NB4 (cell line): ENCODE data around the gene S100P.

Source experiments
- DNase-seq: peaks from one replicate; pipeline ENCODE4 v3.0.0; 2010; ENCODE audit warnings: low read depth
- H3K4me3 ChIP-seq: one replicate; pipeline ENCODE4 v1.5.1; 2011; ENCODE audit warnings: mild to moderate bottlenecking, low read depth, low read length, moderate library complexity
- CTCF ChIP-seq: IDR thresholded peaks from one replicate; pipeline ENCODE4 v1.5.1; 2012; ENCODE audit warnings: low read depth, low read length
- MAX ChIP-seq: IDR thresholded peaks from 2 replicates; pipeline ENCODE4 v1.6.1; 2011; ENCODE audit warnings: low read depth, low read length
- MYC ChIP-seq: IDR thresholded peaks from 2 replicates; pipeline ENCODE4 v1.6.1; 2011; ENCODE audit warnings: low read depth, low read length
- POLR2A ChIP-seq: IDR thresholded peaks from 2 replicates; pipeline ENCODE4 v1.6.1; 2011; ENCODE audit warnings: mild to moderate bottlenecking; ENCODE audit not compliant: insufficient read length; ENCODE audit errors: extremely low read depth

S100P gene

GRCh38 chr4:6734165-6734786, 40.6 kb downstream of the S100P start:
- H3K4me3 ChIP-seq, result no peak overlapping the region
- TF ChIP-seq POLR2A (no peak), CTCF (no peak), MYC (no peak), MAX (no peak)
- no peak for DNase-seq

GRCh38 chr4:6739920-6740319, 46.2 kb downstream of the S100P start:
- H3K4me3 ChIP-seq, result no peak overlapping the region
- no peak for TF ChIP-seq MYC
- no peak for TF ChIP-seq MAX
- TF ChIP-seq CTCF, result no peak
- no peak for TF ChIP-seq POLR2A
- no peak for DNase-seq

- no peak overlapping the region for H3K4me3 ChIP-seq
- no peak for DNase-seq
- TF ChIP-seq POLR2A (no peak), MYC (no peak), MAX (no peak), CTCF (no peak)
These were observed 46.7 kb downstream of the S100P start for GRCh38 chr4:6740347-6740746.

GRCh38 chr4:6742507-6742906, 48.8 kb downstream of the S100P start:
- H3K4me3 ChIP-seq, result no peak overlapping the region
- TF ChIP-seq POLR2A (no peak), MAX (no peak), CTCF (no peak), MYC (no peak)
- DNase-seq, result no peak

- no peak for DNase-seq
- TF ChIP-seq MAX (no peak), MYC (no peak), POLR2A (no peak), CTCF (no peak)
- H3K4me3 ChIP-seq, result no peak overlapping the region
These were observed 49.3 kb downstream of the S100P start for GRCh38 chr4:6742989-6743388.
